ENCODE measurements around the gene TUNAR.

TUNAR gene

DNA sequence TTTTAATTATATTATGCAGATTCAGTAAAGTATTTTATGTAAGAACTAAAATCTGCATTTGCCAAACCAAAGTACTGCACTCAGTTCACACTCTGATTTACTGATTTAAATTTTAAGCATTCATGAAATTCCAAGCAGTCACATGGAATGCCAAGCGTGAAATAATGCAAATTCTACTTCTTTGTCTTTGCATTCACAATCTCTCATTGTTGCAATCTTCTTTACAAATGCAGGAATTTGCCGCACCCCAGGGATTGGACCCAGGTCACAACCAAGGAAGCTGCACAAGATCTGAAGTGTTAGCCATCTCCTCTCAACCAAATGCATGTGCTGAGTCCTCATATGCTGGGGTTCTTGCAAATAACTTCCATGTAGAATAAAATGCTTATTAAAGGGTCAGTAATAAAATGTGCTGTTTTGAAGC lies 71.9 kb downstream of the TUNAR start:
- H3K27ac ChIP-seq, result no peak overlapping the region
- TF ChIP-seq CTCF (IDR thresholded peaks at IDR 0.05), result no peak
- TF ChIP-seq ZFX (IDR thresholded peaks at IDR 0.05; ENCODE audit: borderline replicate concordance), result no peak

DNA sequence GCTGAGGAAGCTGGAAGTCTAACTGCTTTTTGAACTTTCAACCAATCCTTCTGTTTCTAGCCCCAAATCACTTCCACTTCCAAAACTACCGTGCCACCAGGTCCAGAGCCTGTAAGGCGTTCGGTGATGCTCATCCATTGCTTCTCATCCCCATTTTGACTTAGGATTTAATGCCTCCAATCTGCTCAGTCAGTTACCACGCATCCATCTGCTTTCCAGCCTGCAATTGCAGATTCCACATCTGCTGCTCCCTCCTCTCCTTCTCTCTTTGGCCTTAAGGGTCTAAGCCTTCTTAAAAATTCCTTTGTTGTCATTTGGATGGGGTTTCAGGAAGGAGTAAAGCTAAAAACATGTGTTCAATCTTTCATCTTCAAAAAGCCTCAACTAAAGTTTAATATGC lies 74.7 kb downstream of the TUNAR start:
- no peak overlapping the region for H3K27ac ChIP-seq
- TF ChIP-seq ZFX (IDR thresholded peaks at IDR 0.05; ENCODE audit: borderline replicate concordance), result no peak
- TF ChIP-seq CTCF (IDR thresholded peaks at IDR 0.05), result no peak

DNA sequence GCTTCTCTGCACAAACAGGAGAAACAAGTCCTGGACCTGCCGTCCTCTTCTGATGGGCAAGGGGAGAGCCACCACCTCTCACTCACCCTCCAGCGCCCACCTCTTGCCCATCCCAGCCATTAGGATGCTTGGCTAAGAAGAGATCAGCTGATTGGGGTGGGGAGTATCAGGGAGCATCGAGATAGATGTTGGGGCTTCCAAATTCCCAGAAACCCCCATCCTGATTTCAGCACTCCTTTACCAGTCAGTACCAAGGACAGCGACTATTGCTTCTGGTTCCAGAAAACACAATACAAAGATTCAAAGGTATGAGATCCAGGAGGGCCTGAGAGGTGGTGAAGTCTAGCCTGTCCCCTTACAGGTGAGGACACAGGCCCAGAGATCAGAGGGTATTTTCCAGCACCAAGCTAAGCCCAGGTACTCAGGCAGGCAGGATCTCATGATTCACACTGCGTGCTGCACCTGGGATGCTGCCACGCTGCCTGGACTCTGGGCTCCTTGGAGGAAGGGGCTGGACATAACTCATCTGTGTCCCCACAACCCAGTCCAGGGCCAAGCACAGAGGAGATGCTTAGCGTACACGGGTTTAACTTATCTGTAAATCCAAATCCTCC lies 76.6 kb downstream of the TUNAR start:
- TF ChIP-seq CTCF (IDR thresholded peaks at IDR 0.05) (no peak), ZFX (IDR thresholded peaks at IDR 0.05; ENCODE audit: borderline replicate concordance) (no peak)

DNA sequence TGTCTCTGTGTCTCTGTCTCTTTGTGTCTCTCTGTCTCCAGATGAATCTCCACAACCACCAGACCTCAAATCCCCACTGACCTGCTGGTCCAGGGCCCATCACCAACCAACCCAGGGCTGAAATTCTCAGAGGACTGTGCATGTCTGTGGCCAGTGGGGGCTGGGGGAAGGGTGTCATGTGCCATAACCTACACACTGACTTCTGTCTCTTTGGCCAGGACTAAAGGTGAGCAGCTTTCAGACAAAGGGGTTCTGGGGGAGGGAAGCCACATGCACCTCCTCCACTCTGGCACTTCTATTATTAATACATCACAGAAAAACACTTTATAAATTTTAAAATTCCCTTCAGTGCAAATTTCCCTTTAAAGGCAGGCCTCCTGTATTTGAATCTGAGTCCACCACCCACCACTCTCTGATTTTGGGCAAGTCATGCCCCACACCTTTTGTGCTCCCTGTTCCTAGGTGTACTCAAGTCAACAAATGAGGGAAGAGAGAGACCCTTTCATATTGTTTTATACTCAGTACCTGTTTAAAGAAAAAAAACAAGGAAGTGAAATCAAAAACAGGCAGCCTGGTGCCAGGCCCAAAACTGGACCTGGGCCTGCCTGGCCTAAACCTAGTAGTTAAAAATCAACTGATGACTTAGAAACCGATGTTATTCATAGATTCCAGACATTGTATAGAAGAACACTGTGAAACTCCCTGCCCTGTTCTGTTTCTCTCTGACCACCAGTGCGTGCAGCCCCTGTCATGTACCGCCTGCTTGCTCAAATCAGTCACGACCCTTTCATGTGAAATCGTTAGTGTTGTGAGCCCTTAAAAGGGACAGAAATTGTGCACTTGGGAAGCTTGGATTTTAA lies 80.2 kb downstream of the TUNAR start:
- TF ChIP-seq CTCF (IDR thresholded peaks at IDR 0.05), result no peak
- no peak for TF ChIP-seq ZFX (IDR thresholded peaks at IDR 0.05; ENCODE audit: borderline replicate concordance)
- no peak overlapping the region for H3K27ac ChIP-seq

More for the DNA sequence above, 76.6 kb downstream of the TUNAR start:
- H3K27ac ChIP-seq, result no peak overlapping the region

DNA sequence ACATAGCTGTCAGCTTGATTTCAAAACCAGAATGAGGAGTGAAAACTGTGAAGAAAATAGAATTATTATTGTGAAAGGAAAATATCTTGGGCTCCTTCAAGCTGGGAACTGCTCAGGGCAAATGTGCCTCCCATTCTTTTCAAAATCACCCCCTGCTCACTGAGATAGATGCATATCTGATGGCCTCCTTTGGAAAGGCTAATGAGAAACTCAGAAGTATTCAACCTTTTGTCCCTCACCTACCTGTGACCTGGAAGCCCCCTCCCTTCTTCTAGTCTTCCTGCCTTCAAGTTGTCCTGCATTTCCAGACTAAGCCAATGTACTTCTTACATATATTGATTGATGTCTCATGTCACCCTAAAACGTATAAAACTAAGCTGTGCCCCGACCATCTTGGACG lies 81.5 kb downstream of the TUNAR start:
- TF ChIP-seq CTCF (IDR thresholded peaks at IDR 0.05) (no peak), ZFX (IDR thresholded peaks at IDR 0.05; ENCODE audit: borderline replicate concordance) (no peak)
- no peak overlapping the region for H3K27ac ChIP-seq

GRCh38 chr14:95959317-95959716 lies 82.7 kb downstream of the TUNAR start:
- no peak for TF ChIP-seq ZFX (IDR thresholded peaks at IDR 0.05; ENCODE audit: borderline replicate concordance)
- no peak for TF ChIP-seq CTCF (IDR thresholded peaks at IDR 0.05)
- H3K27ac ChIP-seq, result no peak overlapping the region

DNA sequence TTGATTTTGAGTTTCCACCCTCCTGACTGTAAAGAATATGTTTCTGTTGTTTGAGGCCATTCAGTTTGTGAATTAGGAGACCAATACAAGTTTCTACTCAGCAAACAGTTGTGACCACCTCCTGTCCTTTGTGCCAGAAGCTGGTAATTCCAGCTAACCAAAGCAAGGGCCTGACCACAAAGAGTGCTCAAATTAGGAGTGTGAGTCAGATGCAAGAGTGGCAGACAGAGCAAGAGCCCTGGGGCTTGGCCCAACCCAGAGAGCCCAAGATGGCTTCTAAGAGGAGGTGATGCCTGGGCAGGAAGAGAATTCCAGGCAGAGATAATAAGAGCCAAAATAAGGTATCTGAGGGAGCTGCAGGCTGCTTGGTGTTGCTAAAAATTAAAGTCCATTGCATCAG lies 84.8 kb downstream of the TUNAR start:
- H3K27ac ChIP-seq, result no peak overlapping the region
- no peak for TF ChIP-seq ZFX (IDR thresholded peaks at IDR 0.05; ENCODE audit: borderline replicate concordance)
- no peak for TF ChIP-seq CTCF (IDR thresholded peaks at IDR 0.05)
